GM12891 (cell line): ENCODE results near the gene FUOM.

Experiments used
- POLR2A ChIP-seq: IDR thresholded peaks from 2 replicates; pipeline ENCODE4 v1.6.1; 2011; ENCODE audit warnings: low read depth, low read length, control low read depth
- POLR2AphosphoS5 ChIP-seq: IDR thresholded peaks from 2 replicates; pipeline ENCODE4 v1.6.1; 2011; ENCODE audit warnings: low read depth, low read length, control low read depth
- POU2F2 ChIP-seq: IDR thresholded peaks from 2 replicates; pipeline ENCODE4 v1.6.1; 2011; ENCODE audit warnings: low read depth, mild to moderate bottlenecking, control low read depth, low read length, moderate library complexity
- SPI1 ChIP-seq: IDR thresholded peaks from 2 replicates; pipeline ENCODE4 v1.6.1; 2011; ENCODE audit warnings: low read depth, low read length, control low read depth
- TAF1 ChIP-seq: IDR thresholded peaks from 2 replicates; pipeline ENCODE4 v1.6.1; 2011; ENCODE audit warnings: low read depth, low read length, control low read depth

- TF ChIP-seq SPI1 (no peak), TAF1 (no peak), POLR2AphosphoS5 (no peak; the same call in 1 of the 2 replicates), POLR2A (no peak), POU2F2 (no peak)
Observed at GRCh38 chr10:133396035-133396624, 38.3 kb upstream of the FUOM start.
